ENCODE measurements around the gene CIB2. TPM values are rescaled to one million over a fixed set of nuclear protein-coding genes. Genes with fewer than 3 reads are reported as not detected.

The CIB2 gene
- total RNA-seq, 1 experiment from 2014 or later = 17.3 TPM

GRCh38 chr15:78093242-78094020 lies 37.8 kb downstream of the CIB2 start:
- Histone ChIP-seq H3K27ac (ENCODE audit: low read depth, low read length) (no peak overlapping the region), H3K9me3 (ENCODE audit: control insufficient read depth in 1 of 2, insufficient read depth in 1 of 2, low read depth in 1 of 2, low read length in 2 of 2) (no peaks in the 10 kb centered on the region), H3K4me2 (ENCODE audit: low read length) (no peak overlapping the region), H3K36me3 (ENCODE audit: control insufficient read depth in 1 of 2, insufficient read depth in 2 of 2, low read length in 2 of 2) (no peaks in the 10 kb centered on the region), H4K20me1 (ENCODE audit: insufficient read depth) (no peaks in the 10 kb centered on the region), H3K4me1 (ENCODE audit: control insufficient read depth in 1 of 2, insufficient read depth in 2 of 2, low read length in 2 of 2) (no peaks in the 10 kb centered on the region), H3K79me2 (ENCODE audit: insufficient read depth, low read length) (no peaks in the 10 kb centered on the region), H3K9ac (ENCODE audit: low read length) (no peak overlapping the region), H3K4me3 (replicated peaks in 1 of 2; ENCODE audit: low read depth in 1 of 2, low read length in 2 of 2) (no peak overlapping the region), H3K9me2 (ENCODE audit: insufficient read depth) (no peaks in the 10 kb centered on the region), H3K27me3 (ENCODE audit: insufficient read depth, low read length) (no peaks in the 10 kb centered on the region), H2AFZ (ENCODE audit: low read depth, low read length, poor library complexity, severe bottlenecking) (no peak overlapping the region)
- ATAC-seq = no peak
- intact Hi-C loops (cut with micrococcal nuclease) = no loop called here
- POLR2A ChIA-PET = no interaction called here
- TF ChIP-seq RAD21 (IDR thresholded peaks at IDR 0.05; ENCODE audit: low read depth) (no peak), CEBPB (IDR thresholded peaks at IDR 0.05; ENCODE audit: low read depth) (no peak), EZH2phosphoT487 (IDR thresholded peaks at IDR 0.05; ENCODE audit: borderline replicate concordance) (no peak), POLR2A (IDR thresholded peaks at IDR 0.05; ENCODE audit: borderline replicate concordance, extremely low read depth, insufficient read depth, insufficient read length) (no peak), SIN3A (IDR thresholded peaks at IDR 0.05; ENCODE audit: low read depth) (no peak), SRF (IDR thresholded peaks at IDR 0.05; ENCODE audit: low read depth) (no peak), ZFX (IDR thresholded peaks at IDR 0.05) (no peak), MAX (IDR thresholded peaks at IDR 0.05) (no peak)
- DNase-seq (ENCODE audit: low read depth, low spot score) = no peak
- RAD21 ChIA-PET (ENCODE audit: low non-redundant PET in 1 of 2, low total read pairs in 2 of 2, uncharacterized antibody in 2 of 2, unreplicated experiment in 2 of 2) = no interaction called here
- BruUV-seq (replicated peaks) = no TSS peak
- CTCF ChIA-PET = no interaction called here

GRCh38 chr15:78092261-78093041 lies 38.8 kb downstream of the CIB2 start, which contains the start of gene SH2D7:
TSS of gene SH2D7 (plus strand) at chr15:78092561. CDS start at chr15:78092585, 24 bp downstream.
- Histone ChIP-seq H3K36me3 (ENCODE audit: control insufficient read depth in 1 of 2, insufficient read depth in 2 of 2, low read length in 2 of 2) (no peaks in the 10 kb centered on the region), H3K27ac (ENCODE audit: low read depth, low read length) (no peak within 1 kb of the TSS), H3K4me3 (replicated peaks in 1 of 2; ENCODE audit: low read depth in 1 of 2, low read length in 2 of 2) (no peak within 1 kb of the TSS), H3K9ac (ENCODE audit: low read length) (no peak within 1 kb of the TSS), H3K4me2 (ENCODE audit: low read length) (no peak within 1 kb of the TSS), H3K27me3 (ENCODE audit: insufficient read depth, low read length) (no peaks in the 10 kb centered on the region), H3K4me1 (ENCODE audit: control insufficient read depth in 1 of 2, insufficient read depth in 2 of 2, low read length in 2 of 2) (no peaks in the 10 kb centered on the region), H2AFZ (ENCODE audit: low read depth, low read length, poor library complexity, severe bottlenecking) (no peak within 1 kb of the TSS), H4K20me1 (ENCODE audit: insufficient read depth) (no peaks in the 10 kb centered on the region), H3K9me3 (ENCODE audit: control insufficient read depth in 1 of 2, insufficient read depth in 1 of 2, low read depth in 1 of 2, low read length in 2 of 2) (no peaks in the 10 kb centered on the region), H3K9me2 (ENCODE audit: insufficient read depth) (no peaks in the 10 kb centered on the region), H3K79me2 (ENCODE audit: insufficient read depth, low read length) (no peaks in the 10 kb centered on the region)
- ChIA-PET POLR2A (no interaction called here), CTCF (no interaction called here), RAD21 (ENCODE audit: low non-redundant PET in 1 of 2, low total read pairs in 2 of 2, uncharacterized antibody in 2 of 2, unreplicated experiment in 2 of 2) (no interaction called here)
- no peak for ATAC-seq
- intact Hi-C loops (cut with micrococcal nuclease) = no loop called here
- no TSS peak for BruUV-seq (replicated peaks)
- no peak for DNase-seq (ENCODE audit: low read depth, low spot score)
- TF ChIP-seq REST (IDR thresholded peaks at IDR 0.05; ENCODE audit: low read depth) (no peak), RAD21 (IDR thresholded peaks at IDR 0.05; ENCODE audit: low read depth) (no peak), POLR2AphosphoS5 (IDR thresholded peaks at IDR 0.05; ENCODE audit: low read depth, low read length) (no peak), POLR2A (IDR thresholded peaks at IDR 0.05; ENCODE audit: borderline replicate concordance, extremely low read depth, insufficient read depth, insufficient read length) (no peak), CBX3 (IDR thresholded peaks at IDR 0.05; ENCODE audit: low read depth) (no peak), EGR1 (IDR thresholded peaks at IDR 0.05; ENCODE audit: low read depth) (no peak), SIN3A (IDR thresholded peaks at IDR 0.05; ENCODE audit: low read depth) (no peak), MAX (IDR thresholded peaks at IDR 0.05) (no peak)
- TF ChIP-seq, protein P1, sequence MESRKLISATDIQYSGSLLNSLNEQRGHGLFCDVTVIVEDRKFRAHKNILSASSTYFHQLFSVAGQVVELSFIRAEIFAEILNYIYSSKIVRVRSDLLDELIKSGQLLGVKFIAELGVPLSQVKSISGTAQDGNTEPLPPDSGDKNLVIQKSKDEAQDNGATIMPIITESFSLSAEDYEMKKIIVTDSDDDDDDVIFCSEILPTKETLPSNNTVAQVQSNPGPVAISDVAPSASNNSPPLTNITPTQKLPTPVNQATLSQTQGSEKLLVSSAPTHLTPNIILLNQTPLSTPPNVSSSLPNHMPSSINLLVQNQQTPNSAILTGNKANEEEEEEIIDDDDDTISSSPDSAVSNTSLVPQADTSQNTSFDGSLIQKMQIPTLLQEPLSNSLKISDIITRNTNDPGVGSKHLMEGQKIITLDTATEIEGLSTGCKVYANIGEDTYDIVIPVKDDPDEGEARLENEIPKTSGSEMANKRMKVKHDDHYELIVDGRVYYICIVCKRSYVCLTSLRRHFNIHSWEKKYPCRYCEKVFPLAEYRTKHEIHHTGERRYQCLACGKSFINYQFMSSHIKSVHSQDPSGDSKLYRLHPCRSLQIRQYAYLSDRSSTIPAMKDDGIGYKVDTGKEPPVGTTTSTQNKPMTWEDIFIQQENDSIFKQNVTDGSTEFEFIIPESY (IDR thresholded peaks at IDR 0.05; ENCODE audit: extremely low read depth, insufficient replicate concordance, low read length) = no peak

Data from HCT116 (cell line).